GM19023 (cell line): Measurements from ENCODE around the gene CRTC2.
A peak's percentile ranks its signal among the peaks of the same experiment; 100 is the strongest.
"Not testable (repeated sequence)": the region's sequence is repeated elsewhere in the genome, so short reads cannot be mapped to it uniquely, and the experiment has no call there.

Experiments
- ATAC-seq: cut with Tn5 transposase; IDR thresholded peaks from one replicate; pipeline ENCODE4 v1.9.1; 2021; ENCODE audit warnings: mild to moderate bottlenecking, moderate library complexity; ENCODE audit not compliant: unreplicated experiment

The CRTC2 gene

DNA sequence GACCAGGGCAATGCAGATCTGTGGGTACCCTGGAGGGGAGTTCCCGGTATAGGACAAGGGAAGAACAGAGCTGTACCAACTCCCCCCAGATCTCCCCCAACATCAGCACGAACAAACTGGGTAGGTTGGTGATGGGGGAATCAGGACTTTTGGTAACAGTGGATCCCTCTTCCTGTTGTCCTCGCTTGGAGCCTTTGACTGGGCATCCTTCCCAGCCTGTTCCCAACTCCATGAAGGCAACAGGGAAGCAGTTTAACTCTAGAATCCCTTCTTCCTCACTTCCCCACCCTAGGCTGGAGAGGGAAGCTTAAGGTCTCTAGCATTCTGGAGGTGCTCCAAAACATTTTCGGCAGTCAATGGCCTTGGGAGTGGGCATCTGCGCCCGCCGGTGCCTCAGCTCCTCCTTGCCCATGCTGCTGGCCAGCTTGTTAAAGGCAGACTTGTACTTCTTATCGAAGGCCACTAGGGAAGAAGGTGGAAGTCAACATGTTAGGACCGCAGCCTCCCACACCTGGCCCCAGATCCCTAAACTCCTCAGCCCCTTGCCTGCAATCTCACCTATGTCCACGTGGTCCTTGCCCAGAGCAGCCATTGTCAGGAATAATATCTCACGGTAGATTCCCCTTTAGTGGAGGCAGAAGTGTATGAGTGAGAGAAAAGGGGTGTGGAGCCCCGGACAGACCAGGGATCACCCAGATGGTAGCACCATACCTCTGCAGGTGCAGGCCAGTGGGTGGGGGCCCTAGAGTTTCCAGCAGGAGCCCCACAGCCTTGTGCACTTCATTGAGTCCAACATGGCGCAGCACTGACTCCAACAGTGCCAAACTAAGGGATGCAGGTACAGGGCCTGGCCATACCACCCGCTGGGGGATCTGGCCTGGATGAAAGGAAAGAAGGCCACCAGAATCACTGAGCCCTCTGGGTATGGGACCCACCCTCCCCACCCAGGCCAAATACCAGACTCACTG lies 28.1 kb downstream of the CRTC2 start:
- no peak for ATAC-seq

DNA sequence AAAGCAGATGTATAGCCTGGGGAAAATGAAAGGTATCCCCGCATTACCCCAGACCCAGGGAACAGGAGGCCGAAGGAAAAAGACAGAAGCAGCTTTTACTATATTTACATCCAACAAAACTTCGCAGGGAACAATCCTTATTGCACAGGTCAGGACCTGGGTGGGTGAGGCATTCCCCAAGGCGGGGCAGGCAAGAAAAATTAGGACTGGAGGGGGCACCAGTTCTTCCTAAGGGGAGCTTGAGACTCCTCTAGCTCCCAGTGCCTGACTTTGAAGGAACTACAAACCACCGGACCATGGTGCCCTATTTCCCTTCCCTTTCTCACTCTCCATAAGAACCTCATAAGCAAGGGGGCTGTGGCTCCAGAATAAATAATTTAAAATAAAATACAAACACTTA lies 29.0 kb downstream of the CRTC2 start:
- no peak for ATAC-seq

GRCh38 chr1:153928791-153929341 lies 29.5 kb downstream of the CRTC2 start:
- ATAC-seq = no peak

DNA sequence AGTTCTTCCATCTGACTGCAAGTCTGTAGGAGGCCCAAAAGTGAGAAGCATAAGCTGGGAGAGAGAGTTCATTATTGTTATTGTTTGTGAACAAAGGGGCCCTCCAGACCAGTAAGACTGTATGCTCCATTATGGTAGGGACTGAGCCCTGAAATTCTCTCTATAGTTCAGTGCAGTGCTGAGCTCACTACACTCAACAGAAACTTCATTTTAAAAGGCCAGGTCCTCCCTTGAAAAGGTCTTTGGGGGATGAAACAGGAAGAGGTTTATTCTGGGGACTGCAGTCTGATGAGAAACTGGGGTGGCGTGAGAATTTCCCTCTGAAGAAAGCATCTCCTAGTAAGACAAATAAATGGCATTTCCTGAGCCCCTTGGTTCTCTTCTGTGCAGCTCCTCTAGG lies 30.2 kb downstream of the CRTC2 start:
- no peak for ATAC-seq

GRCh38 chr1:153926405-153926804 lies 32.0 kb downstream of the CRTC2 start:
- ATAC-seq = no peak

DNA sequence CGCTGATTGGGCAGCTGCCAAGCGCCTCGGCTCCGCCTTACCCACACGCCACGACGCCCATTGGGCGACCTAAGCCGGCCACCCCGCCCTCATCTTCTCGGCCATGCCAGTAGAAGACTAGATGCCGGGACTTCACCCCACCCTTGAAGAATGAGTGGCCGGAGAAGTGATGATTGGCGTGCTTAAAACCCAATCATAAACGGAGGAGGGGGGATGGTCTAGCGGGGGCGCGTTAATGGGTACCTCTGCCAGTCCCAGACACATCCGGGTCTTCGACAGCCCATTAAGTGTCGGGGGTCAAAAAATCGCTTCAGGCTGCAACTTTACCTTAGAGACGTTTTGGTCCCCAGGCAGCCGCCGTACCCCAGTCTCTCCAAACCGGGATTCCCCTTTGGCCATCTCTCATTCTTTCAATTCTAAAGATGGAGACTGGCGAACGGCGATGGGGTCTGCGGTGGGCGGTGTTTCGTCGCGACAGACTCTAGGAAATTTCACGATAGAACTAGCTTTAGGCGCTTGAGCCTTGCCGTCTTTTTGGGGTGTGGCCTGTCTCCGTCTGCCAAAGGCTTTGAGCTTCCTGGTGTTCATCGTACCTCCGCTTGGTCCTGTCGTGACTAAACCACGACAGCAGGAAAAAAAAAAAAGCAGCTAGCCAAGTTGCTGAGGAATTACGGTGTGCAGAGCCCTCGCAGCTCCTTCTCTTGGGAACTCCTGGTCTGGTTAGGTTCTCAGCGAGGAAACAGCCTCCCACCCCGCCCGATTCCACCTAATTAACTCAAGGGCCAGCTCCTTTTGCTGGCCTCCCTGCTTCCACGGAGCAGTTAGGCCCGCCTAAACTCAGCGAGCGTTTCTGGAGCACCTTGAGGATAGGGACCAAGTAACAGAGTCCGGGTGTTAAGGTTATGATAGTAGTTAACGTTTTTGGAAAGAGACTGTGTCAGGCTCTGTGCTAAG lies 35.2 kb downstream of the CRTC2 start, which contains the start of gene GATAD2B:
TSS of gene GATAD2B (minus strand) at position 1 of the 954 bp plus-strand sequence. CDS start 94,625 bp downstream, outside the sequence.
- ATAC-seq = peak; percentile 94

DNA sequence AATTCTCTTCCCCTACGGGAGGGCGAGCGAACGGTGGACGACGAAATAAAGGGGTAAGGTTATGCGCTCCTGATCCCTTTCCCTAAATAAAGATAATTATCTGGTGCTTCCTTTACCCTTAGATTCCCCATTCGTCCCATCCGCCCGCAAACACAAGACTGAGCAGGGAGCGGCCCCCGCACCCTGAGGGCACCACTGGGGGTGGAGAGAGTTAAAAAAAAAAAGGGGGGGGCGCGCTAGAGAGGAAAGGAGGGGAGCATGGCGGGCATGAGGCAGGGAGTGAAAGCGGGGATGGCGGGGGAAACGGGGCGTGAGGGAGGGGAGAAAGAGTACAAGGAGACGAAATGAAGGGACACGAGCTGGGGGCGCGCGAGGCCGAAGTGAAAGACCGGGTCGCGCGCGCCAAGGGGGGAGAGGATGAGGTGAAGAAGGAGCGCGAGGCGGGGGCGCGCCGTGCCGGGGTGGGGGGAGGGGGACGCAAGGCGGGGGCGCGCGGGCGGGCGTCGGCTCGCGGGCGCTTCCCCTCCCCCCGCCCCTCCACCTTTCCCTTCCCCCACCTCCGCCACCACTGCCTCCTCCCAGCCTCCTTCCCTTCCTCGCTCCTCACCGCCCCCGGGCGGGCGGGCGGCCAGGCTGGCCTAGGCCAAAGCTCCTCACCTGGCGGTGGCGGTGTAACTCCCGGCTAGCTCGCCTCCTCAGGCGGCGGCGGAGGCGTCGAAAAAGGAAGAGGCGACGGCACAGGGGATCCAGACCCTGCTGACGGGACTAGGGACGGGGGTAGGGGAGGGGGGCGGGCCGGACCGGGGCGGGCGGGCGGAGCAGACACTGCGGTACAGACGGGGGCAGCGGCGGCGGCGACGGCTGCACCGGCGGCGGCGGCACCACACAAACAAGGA lies 36.1 kb downstream of the CRTC2 start:
- peak; percentile 1 for ATAC-seq

- no peak for ATAC-seq
These were observed 36.7 kb downstream of the CRTC2 start for GRCh38 chr1:153921803-153922075.

DNA sequence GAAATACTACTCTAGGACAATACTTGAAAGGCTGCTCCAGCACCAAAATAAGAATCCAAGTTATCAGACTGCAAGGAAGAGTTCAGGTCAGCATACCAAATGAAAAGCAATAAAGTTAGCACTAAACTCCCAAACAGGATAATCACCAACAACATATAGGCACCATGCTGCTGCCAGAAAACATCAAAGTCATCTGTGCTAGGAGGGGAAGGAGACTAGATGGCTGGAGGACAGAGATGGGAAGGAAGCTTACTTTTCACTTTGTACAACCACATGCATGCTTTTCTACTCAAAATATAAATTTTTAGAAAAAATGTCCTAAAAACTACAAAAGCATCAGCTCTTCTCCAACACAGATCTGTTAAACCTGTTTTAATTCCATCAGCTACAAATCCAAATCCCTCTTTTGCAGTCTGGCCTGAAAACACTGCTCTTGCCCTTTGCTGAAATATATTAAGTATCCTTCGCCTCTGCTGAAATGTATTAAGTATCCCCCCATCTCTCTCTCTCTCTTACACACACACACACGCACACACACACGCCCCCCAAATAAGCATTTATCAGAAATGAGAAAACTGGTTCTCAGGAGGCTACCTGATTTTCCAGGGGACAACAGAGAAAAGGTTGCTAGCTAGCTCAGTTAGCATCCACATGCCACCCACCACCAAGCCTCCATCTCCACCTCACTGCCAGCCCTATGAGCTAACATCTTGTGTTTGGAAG lies 37.2 kb downstream of the CRTC2 start:
- no peak for ATAC-seq

GRCh38 chr1:153919876-153920852 lies 38.2 kb downstream of the CRTC2 start:
- ATAC-seq = no peak

DNA sequence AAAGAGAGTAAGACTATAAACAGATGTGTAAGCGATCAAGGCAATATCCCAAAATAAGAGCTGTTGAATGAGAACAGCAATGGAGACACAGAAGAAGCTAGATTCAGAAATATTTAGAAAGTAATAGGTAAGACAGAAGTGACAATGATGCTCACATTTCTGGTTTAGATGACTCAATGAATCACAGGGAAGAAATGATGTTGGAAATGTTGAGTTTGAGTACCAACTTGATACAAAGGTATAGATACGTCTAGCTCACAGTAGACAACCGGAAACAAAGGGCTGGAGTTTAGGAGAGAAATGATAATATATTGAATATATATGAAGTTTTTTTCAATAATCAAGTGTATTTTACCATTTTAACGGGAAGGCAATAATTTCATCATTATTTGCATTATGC lies 42.1 kb downstream of the CRTC2 start:
- no peak for ATAC-seq

DNA sequence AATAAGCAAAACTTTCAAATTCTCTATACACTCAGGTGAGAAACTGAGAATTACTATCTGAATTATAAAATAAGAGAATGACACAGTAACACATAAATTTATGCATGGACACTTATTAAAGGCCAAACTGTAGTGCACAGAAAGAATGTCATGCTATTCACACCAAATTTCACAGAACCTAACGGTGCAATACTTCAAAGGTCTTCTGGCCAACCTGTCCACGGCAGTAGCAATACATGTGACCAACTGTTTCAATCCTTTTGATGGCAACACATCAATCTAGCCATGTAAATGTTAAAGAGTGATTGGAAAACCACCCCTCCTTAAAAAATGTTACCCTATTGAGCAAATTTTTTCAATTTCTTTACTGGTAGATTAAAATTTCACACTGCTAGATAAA lies 46.1 kb downstream of the CRTC2 start:
- ATAC-seq = no peak

- not testable (repeated sequence) for ATAC-seq
These were observed 47.9 kb downstream of the CRTC2 start for GRCh38 chr1:153910560-153910959.

DNA sequence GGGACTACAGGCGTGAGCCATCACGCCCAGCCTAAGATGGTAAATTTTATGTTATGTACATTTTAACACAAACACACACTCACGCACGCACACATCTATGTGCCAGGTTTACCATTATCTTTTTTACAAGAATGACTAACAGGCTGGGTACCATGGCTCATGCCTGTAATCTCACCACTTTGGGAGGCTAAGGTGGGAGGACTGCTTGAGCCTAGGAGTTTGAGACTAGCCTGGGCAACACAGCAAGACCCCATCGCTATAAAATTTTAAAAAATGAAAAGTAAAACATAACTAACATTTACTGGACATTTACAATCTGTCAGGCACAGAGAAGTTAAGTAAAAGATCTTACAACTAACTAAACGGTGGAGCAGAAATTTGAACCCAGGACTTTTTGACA lies 50.3 kb downstream of the CRTC2 start:
- no peak for ATAC-seq

DNA sequence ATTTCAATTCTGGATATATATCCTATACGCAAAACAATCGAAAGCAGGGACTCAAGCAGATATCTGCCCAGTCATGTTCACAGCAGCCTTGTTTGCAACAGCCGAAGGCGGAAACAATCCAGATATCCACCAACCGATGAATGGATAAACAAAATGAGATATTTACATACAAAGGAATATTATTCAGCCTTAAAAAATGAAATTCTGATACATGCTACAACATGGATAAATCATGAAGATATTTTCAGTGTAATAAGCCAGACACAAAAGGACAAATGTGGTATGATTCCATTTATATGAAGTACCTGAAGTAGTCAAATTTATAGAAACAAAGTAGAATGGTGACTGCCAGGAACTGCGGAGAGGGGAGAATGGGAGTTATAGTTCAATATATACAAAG lies 51.3 kb downstream of the CRTC2 start:
- no peak for ATAC-seq

DNA sequence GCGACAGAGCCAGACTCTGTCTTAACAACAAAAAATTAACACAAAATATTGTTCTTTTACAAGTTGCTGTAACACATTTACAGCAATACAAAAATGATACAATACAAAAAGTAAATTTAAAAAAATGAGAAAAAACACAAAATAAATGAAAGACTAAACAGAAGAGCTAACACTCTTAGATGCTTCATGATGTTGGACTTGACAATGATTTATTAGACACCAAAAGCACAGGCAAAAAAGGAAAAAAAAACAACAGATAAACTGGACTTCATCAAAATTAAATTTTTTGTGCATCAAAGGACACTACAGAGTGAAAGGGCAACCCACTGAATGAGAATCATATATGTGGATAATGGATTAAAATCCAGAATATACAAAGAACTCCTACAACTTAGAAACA lies 52.0 kb downstream of the CRTC2 start:
- no peak for ATAC-seq

GRCh38 chr1:153905908-153906307 lies 52.5 kb downstream of the CRTC2 start:
- not testable (repeated sequence) for ATAC-seq

GRCh38 chr1:153903841-153904455 lies 54.5 kb downstream of the CRTC2 start:
- ATAC-seq = no peak
